ENCODE measurements around the gene GPRIN1.

- TF ChIP-seq CTCF (IDR thresholded peaks at IDR 0.05) (no peak), POLR2A (IDR thresholded peaks at IDR 0.05) (no peak)
These were observed 3.1 kb downstream of the GPRIN1 start for GRCh38 chr5:176606875-176607274.

Measured in right lobe of liver (tissue), 4 donors.